HG03097 (cell line): ENCODE data around the gene GRK5.

ENCODE experiments used
- ATAC-seq: cut with Tn5 transposase; IDR thresholded peaks from one replicate; pipeline ENCODE4 v1.9.1; 2021; ENCODE audit not compliant: unreplicated experiment, low FRiP score

Gene GRK5

DNA sequence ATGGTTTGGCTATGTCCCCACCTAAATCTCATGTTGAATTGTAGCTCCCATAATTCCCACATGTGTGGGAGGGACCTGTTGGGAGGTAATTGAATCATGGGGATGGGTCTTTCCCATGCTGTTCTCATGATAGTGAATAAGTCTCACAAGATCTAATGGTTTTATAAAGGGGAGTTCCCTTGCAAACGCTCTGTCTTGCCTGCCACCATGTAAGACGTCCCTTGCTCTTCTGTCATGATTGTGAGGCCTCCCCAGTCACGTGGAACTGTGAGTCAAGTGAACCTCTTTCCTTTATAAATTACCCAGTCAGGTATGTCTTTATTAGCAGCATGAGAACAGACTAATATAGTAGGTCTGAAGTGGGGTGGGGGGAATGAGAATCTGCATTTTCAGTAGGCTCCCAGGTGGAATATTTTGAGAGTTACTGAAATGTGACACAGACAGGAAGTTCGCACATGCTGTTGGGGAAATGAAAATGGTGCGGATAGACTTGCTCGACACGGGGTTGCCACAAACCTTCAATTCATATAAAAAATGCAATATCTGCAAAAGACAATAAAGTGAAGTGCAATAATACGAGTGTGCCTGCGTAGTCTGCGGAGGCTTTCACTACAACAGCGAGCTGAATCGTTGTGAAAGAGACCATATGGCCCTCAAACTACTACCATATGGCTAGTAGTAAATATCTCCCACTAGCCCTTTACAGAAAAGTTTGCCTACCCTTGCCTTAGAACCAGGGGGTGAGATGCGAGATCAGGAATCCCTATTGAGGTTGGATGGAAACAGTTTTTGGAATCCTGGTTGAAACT is 166.1 kb downstream of the GRK5 start:
- no peak for ATAC-seq

DNA sequence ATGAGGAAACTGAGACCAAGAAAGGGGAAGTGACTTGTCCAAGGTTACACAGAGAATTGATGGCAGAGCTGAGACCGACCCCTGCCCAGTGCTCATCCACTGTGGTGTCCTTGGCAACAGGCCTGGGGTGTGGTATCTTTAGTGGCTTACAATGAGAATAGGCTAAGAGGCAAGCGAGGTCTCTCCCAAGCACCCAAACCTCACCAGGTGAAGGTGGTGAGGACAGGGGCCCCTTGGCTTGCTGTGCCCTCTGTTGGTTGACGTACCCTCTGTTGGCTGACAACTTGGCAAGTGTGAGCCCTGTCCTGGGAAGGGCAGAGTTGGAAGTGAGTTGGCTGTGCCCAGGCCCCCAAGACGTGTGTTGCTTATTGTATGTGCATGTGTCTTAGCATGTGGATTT is 166.9 kb downstream of the GRK5 start:
- ATAC-seq, result no peak

DNA sequence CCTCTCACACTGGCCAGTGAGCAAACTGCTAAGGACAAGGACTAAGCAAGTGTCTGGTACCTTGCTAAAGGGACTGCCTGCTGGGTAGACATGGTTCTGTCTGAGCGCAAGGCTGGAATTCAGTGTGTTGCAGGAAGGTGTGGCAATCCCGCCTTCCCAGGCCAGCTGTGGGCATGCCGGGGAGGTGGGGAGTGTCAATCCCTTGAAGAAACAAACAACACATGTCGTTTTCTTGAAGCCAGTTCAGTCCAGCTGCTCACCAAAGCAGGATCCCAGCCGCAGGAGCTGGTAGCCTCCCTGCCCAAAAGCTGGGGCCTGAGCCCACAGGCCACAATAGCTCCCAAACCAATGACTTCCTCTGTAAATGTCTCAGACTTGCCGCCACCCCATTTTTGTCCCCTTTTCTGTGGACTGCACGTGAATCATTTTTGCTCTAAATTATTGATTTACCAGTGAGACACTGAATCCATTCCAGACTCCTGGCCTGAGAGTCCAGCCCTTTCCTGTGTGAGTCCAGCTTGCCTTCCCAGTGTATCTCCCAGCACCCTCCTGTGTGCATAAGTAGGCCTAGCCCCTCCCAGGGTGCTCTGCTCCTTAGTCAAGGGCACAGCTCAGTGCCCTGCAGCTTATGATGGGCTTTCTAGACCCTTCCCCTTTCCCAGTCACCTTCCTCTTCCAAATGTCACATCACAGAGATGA is 168.4 kb downstream of the GRK5 start:
- ATAC-seq, result no peak

DNA sequence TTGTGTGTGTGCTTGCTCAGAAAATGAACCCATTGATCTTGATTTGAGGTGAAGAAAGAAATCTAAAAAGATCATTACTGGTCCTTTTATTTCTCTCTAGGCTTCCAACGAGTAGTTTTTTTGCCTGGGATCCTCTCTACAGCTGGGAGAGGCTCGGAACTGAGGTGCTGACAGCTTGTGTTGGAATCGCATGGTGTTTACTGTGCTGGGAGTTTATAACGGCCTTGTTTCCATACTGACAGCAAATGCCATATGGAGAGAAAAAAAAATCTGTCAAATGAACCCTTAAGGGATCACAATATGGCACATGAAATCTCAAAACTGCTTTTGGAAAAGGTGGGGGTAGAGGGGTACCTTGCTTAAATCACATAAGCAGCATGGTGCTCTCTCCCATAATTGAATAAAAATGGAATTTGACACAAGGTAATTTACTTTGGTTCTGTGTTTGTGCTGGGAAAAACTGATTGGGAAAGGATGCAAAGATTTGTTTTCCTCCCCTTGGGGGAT is 170.1 kb downstream of the GRK5 start:
- ATAC-seq, result no peak

DNA sequence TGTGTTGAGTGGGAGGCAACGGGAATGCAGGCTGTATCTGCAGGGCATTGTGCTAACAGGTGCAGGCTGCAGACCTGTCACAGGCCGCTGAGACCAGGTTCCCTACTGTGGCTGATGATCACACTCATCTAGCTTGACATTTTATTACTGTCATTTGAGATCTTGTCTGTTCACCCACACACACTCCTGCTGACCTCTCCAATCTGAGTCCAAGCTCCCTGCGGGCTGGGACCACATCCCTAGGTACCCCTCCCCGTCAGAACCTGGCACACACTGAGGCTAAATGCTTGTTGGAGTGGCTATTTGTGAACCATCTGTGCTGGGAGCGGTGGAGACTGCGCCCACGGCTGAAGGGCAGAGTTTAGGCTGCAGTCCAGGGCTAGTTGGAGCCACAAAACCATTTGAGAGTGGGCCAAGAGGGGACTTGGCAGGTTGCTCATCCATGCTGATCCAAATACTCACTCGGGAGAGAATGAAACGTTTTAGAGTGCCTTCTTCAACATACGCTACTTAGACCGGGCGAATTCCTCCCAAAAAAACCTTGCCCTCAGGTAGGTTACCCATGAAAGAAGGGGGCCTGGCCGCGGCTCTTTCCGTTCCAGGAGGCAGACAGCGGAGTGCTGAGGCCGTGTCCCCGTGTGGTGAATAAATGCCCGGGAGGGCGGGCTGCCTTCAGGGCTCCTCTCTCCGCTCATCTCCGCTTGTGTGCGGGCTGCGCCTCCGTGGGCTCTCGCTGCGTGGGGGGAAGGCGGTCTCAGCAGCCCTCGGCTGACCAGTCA is 170.8 kb downstream of the GRK5 start:
- ATAC-seq, result no peak

DNA sequence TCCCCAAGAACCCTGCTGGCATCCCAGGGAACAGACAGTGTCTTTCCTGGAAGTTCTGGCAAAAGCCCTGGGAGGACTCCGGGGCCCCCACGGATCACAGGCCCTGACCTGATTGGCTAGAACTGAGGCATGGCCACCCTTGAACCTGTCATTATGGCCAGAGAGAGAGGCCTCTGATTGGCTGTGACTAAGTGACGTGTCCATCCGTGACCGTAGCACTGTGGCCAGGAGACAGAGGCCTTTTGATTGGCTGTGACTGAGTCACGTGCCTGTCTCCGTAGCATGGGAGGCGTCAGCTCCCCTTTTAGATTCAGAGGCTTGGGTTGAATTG is 171.3 kb downstream of the GRK5 start:
- no peak for ATAC-seq

DNA sequence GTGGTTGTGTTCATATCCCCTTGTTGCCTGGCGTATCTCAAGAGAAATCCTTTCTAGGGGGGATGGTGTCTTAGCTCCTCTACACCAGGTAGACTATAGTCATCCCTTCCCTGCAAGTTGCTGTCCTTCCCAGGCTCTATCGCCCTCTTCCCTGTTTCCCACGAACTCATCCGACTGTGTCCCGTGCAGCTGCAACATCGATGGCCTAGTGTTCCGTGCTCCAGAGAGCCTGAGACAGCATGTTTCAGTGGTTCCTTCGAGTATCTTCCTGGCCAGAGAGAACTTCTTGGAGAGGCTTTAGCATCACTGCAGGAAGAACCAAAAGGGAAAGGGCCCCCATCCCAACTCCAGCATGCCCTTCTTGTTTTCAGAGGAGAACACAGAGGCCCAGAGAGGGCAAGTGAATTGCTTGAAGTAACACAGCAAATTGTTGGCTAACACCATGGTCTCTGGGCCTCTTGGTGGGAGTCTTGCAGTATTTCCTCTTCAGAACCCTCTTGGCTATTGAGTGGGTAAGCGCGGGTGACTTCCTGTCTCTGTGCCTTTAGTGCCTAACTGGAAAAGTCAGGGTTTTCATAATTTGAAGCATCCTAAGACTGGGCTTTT is 172.2 kb downstream of the GRK5 start:
- ATAC-seq, result no peak

DNA sequence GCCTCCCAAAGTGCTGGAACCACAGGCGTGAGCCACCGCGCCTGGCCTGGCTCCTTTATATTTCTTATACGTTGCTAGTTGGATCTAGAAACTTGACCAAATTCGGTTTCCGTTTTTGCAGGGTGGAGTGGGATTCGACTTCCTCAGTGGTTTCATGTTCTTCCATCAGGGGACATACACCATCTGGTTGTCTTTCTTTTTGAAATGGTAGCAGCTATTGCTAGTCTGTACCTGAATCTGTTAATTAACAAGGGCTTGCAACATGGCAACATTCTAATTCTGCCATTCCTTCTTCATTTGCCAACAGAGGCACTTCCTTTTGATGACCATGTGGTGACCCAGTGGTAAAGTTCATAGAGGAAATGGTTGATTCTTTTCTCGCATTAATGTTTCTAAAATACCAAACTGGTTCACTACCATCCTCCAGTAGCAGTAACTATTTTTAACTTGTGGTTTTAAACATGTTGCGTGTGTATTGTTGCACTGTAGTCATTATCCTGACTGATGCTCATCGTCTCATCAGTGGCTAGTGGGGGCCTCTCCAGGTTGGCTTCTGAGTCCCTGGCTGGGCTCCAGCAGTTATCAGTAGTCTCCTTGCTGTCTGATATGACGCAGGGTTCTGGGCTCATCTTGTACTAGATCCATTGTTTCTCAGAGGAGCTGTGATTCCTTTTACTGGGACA is 175.9 kb downstream of the GRK5 start:
- peak; percentile 59 for ATAC-seq

DNA sequence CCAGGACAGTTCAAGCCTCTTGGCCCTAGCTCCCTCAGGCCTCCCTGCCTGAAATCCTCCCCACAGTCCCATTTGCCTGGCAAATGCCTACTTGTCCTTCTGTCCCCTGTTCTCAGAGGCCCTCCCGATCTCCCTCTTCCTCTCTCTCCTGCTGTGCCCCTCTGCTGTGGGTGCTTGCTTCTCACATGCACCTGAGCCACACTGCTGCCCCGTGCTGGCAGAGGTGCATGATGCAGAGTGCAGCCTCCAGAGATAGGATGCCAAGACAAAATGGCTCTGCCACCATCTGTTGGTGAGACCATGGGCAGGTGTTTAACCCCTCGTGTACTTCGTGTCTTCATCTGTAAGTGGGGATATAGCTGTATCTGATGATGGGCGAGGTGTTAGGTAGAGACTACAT is 176.8 kb downstream of the GRK5 start:
- no peak for ATAC-seq

DNA sequence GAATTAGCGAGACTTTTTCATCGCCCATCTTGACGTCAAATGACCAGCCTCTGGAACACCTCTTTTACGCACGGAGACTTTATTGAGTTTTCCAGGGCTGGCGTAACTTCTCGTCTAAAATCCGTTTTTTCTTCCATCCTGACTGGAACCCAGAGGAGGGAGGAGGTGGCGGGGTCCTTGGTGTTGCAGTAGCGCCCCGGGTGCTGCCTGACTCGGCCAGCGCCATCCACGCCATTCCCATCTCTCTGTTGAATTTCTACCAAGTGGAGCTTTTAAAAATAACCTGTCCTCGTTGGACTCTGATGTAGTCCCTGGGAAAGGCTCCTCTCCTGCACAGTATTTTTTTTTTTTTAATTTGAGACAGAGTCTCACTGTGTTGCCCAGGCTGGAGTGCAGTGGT is 179.3 kb downstream of the GRK5 start:
- no peak for ATAC-seq

DNA sequence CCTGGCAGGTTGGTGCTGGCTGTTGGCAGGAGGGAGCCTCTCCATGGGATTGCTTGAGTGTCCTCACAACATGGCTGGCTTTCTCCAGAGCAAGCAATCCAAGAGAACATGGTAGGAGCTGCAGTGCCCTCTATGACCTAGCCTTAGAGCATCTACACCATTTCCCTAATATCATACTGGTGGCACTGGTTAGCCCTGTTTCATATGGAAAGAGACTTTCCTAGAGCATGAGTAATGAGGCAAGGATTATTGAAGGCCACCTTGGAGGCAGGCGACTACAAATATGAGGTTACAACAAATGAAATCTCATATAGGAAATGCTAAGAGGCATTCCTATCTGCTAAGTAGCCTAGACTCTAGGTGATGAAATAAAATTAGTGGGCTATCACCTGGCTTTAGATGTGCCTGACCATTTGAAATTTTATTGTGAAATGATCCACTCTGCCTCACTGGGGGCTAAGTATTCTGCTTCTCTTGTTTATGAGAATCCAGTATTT is 181.5 kb downstream of the GRK5 start:
- no peak for ATAC-seq

DNA sequence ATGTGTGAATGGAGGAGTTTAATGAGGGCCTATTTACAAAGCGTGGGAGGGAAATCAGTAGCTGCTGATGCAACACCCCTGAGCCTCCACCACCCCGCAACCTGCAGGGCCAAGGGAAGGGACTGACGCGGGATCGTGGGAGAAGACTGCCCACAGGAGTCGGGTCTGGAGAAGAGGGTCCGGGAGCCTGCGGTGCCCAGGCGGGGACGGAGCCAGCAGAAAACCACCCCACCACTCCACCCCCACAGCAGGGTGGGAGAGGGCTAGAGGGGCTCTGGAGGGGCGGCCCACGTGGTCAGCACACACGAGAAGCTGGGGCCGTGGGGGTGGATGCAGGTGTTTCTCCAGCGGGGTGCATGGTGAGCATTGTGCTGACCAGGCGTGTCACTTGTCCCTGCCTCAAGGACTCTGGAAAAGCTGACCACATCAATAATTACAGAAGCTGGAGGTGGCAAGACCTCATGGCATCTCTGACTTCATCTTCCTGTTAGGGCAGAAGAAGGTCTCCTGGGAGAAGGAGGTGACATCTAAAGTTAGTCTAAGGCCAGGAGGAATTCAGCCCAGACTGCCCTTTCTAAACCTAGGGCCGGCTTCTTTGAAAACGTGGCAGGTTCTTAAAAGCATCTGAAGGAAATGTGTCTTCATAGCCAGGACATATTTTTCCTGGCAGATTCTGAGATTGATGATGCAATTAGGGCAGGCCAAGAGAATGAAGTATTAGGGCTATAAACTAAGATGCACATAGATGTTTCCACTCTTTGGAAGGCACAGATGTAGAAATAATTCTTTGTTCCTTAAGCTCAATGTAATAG is 184.3 kb downstream of the GRK5 start:
- no peak for ATAC-seq

DNA sequence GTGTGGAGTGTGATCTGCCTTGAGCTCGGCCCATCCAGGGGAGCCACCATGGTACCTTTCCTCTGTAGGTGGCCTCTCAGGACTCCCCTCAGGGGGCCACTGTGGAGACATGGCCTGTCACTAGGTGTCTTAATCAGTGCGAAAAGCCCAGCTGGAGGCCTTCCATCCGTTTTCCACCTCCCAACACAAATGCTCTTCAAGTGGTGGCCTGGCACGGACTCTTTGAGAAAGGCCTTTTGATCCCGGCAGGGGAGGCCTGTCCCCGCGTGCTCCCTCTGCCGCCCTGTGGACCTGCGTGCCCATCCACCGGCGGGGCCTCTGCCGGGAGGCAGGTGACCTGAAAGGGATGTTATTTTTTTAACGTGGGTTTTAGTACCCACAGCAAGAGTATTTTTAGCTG is 185.6 kb downstream of the GRK5 start:
- no peak for ATAC-seq

DNA sequence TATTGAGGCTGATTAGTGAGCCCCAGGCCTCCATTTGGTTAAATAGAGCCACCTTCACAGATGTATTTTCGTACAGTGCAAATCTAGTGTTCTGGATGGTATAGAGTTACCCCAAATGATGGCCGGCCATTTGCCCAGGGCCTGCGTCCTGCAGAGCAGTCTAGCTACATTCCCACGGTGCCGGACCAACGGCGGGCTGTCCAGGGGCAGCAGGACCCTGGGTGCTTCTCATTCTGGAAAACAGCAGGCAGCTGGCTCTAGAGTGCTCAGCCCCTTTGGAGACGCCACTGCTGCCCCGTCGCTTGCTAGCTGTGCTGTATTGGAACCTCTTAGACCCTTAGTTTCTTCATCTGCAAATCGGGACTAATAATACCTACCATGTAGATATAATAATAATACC is 186.1 kb downstream of the GRK5 start:
- no peak for ATAC-seq

DNA sequence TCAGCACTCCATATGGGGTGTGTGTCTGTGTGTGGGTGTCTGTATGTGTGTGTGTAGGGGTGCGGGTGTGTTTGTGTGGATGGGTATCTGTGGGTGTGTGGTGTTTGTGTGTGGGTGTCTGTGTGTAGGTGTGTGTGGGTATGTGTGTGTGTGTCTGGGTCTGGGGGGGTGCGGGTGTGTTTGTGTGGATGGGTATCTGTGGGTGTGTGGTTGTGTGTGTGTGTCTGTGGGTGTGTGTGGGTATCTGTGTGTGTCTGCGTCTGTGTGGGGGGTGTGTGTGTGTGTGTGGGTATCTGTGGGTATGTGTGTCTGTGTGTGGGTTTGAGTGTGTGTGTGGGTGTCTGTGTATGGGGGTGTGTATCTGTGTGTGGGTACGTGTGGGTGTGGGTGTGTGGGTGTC is 186.5 kb downstream of the GRK5 start:
- no peak for ATAC-seq

DNA sequence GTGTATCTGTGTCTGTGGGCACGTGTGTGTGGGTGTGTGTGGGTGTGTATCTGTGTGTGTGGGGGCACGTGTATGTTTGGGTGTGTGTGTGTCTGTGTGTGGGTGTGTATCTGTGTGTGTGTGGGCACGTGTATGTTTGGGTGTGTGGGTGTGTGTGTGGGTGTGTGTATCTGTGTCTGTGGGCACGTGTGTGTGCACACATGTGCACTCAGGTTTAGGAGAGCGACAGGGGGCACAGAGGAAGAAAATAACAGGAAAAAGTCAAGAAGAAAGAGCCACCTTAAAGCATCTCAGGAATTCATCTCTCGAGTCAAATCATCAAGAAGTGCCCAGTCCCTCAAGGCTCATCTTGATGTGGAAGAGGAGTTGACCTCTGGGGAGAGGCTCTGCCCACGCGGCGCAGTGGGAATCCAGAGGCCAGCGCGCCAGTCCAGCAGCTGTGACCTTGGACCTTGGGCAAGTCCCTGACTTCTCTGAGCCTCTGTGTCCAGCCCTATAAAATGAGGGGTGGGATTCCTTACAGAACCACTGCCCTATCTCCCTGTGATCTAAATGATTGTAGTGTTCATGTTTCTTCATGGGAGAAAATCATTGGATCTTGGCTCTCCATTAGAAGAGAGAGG is 187.4 kb downstream of the GRK5 start:
- no peak for ATAC-seq

DNA sequence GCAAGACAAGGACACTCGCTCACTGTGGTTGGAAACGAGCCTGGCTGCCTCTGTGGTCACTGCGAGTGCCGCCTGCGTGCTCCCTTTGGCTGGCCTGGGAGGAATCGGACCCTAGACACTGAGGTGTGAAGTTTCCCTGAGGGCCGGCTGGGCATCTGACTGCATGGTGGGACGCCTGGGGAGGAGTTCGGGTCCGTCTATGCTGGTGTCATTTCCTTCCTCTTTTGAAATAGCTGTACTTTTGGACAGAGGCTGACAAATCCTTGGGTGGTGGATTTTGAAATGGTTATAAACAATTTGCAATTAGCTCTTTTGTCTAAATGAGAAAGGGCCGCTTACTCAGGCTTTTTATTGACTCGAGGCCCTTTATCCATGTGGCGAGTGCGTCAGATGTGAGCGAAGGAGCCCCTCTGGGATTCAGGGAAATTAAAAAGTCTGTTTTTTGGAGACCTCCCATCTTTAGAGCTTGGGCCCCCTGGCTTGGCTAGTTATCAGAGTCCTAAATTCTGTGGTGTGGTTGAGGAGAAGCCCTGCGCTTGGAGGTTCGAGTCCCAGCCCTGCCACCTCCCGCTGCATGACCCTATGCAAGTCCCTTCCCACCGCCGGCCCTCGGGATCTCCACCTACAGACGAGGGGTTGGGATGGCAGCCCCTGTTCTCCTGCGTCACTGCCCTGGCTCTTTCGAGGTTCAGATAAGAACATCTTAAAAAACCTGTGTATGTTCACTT is 188.1 kb downstream of the GRK5 start:
- no peak for ATAC-seq

DNA sequence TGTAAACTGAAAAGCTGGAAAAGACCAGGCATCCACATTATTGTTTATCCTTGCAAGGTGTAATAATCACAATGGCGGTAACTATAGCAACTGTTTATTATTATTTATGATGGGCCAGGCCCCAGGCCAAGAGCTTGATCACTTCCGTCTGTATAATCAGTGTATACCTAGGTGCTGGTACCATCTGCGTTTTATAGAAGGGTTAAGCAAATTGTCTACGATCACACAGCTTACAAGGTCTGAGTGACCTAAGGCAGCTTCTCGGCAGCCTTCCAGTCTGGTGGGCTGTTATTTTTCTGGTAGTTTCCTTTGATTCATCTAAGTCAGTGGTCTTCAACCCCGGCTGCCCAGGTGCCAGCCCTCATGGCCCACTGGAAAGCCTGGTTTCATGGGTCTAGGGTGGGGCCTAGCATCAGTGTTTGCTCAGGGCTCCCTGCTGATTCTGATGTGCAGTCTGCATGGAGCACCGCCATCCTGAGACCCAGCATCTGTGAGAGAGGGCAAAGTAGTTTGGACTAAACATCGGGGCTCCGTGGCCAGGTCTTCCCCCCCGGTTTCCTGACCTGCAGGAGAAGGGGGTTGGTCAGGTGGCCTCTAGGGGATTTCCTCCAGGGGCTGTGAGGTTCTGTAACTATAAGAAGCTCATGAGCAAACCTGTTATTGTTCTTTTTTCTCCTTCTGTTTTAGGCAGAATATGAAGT is 188.8 kb downstream of the GRK5 start:
- ATAC-seq, result no peak
